Large intestine (tissue), 3 donors: ENCODE measurements around the gene HBB. TPM values are rescaled to one million over a fixed set of nuclear protein-coding genes. Genes with fewer than 3 reads are reported as not detected.
"Not testable (repeated sequence)": the region's sequence is repeated elsewhere in the genome, so short reads cannot be mapped to it uniquely, and the experiment has no call there.

Source experiments
- DNase-seq, 2 donors: peaks; one replicate each; pipeline versions ENCODE4 v3.0.0 to v3.0.0-alpha.2; 2013
- H3K27ac ChIP-seq: one replicate; pipeline ENCODE4 v1.5.1; 2013; ENCODE audit warnings: low read length
- H3K27me3 ChIP-seq: 2 replicates; pipeline ENCODE4 v1.6.1; 2013; ENCODE audit warnings: low read length; ENCODE audit not compliant: control insufficient read depth, insufficient read depth
- H3K36me3 ChIP-seq: 2 replicates; pipeline ENCODE4 v1.6.1; 2013; ENCODE audit warnings: low read length; ENCODE audit not compliant: control insufficient read depth, insufficient read depth
- H3K4me1 ChIP-seq: one replicate; pipeline ENCODE4 v1.6.1; 2013; ENCODE audit warnings: low read length; ENCODE audit not compliant: control insufficient read depth, insufficient read depth
- H3K4me3 ChIP-seq: one replicate; pipeline ENCODE4 v1.5.1; 2013; ENCODE audit warnings: low read length
- H3K9me3 ChIP-seq: one replicate; pipeline ENCODE4 v1.6.1; 2013; ENCODE audit warnings: mild to moderate bottlenecking, low read depth, low read length, moderate library complexity; ENCODE audit not compliant: control insufficient read depth
- WGBS: methylation state at CpG from one replicate; pipeline ENCODE4 v1.1.5; 2013; ENCODE audit warnings: low lambda C conversion rate; ENCODE audit not compliant: insufficient coverage; 5-methylcytosine and 5-hydroxymethylcytosine counted together
- polyA plus RNA-seq: library from polyadenylated mRNA; unstranded; fragments of 120-200 nt; gene quantifications from one replicate; pipeline ENCODE4 v1.2.1, GENCODE V29; 2013

HBB gene
- polyA plus RNA-seq, 1 donor = 175 TPM

DNA sequence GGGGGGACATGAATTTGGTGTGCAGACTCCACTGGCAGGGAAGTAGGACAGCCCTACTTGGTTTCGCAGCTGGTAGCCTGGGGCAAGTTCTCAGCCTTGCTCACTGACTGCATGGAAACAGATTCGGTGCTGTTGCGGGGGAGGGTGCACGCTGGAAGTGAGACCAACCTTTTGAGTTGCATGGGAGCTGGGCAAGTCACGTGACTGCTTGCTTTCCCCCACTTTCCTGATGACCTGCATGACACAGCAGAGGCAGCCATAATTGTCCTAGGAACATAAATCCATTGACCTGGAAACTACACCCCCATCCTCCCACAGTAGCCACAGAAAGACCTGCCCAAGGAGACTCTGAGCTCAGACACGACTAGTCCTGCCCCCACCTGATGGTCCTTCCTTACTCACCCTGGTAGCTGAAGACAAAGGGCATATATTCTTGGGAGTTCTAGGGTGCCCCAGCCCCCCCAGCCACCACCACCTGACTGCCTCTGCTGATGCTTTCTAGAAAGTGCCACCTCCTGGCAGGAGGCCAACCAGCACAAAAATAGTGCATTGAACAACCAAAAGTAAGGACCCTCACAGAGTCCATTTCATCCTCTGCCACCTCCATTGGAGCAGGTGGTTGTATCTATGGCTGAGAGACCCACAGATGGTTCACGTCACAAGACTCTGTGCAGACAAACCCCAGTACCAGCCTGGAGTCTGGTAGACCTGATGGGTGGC lies 31.8 kb upstream of the HBB start:
- H3K9me3 ChIP-seq = no peaks in the 10 kb centered on the region
- no CpG with 5 or more reads among the region's 7 CpGs for WGBS

DNA sequence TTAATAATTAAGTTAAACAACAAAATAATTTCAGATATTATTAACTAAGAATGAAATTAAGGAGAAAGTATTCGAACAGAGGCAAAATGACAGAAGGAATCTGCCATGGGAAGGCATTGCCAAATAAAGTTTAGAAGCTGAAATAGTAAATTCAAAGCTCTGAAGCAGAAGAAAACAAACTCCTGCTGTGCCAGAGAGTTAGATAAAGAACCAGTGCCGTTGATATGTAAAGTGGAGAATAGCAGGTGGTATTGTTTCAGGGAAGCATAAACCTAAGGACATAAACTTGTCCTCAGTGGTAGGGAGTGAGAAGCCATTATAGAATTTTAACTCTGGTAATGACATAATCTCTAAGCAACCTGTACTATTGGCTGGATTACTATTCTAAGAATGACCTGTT lies 30.4 kb upstream of the HBB start:
- Histone ChIP-seq H3K9me3 (no peaks in the 10 kb centered on the region), H3K4me1 (no peaks in the 10 kb centered on the region), H3K27me3 (no peaks in the 10 kb centered on the region), H3K4me3 (no peak overlapping the region), H3K27ac (no peak overlapping the region), H3K36me3 (no peaks in the 10 kb centered on the region)
- DNase-seq = no peak
- WGBS = 20% methylated on average over 2 of the region's 2 CpGs

More for the DNA sequence above, 31.8 kb upstream of the HBB start:
- H3K27me3 ChIP-seq = no peaks in the 10 kb centered on the region
- no peak overlapping the region for H3K27ac ChIP-seq
- no peaks in the 10 kb centered on the region for H3K4me1 ChIP-seq
- H3K4me3 ChIP-seq = no peak overlapping the region
- DNase-seq = no peak
- H3K36me3 ChIP-seq = no peaks in the 10 kb centered on the region

DNA sequence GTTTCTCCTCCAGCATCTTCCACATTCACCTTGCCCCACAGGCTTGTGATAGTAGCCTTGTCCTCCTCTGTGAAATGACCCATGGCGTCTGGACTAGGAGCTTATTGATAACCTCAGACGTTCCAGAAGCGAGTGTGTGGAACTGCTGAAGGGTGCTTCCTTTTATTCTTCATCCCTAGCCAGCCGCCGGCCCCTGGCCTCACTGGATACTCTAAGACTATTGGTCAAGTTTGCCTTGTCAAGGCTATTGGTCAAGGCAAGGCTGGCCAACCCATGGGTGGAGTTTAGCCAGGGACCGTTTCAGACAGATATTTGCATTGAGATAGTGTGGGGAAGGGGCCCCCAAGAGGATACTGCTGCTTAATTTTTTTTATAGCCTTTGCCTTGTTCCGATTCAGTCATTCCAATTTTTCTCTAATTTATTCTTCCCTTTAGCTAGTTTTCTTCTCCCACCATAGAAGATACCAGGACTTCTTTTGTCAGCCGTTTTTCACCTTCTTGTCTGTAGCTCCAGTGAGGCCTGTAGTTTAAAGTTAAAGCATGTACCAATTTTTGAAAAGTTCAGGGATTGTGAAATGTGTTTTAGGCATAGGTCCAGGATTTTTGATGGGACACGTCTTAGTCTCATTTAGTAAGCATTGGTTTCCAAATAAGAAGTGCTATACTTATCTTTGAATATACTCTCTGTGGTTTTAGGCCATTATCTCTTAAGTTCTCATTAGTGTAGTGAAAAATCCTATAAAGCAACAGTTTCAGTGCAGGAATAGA lies 28.0 kb upstream of the HBB start, which contains the start of gene HBG2:
TSS of gene HBG2 (minus strand) at position 136 of the 768 bp plus-strand sequence. CDS start at position 83, 53 bp downstream.
- 93% methylated on average over 2 of the region's 9 CpGs for WGBS
- not testable (repeated sequence) for H3K4me1 ChIP-seq, H3K36me3 ChIP-seq, H3K4me3 ChIP-seq, H3K27me3 ChIP-seq, H3K27ac ChIP-seq, DNase-seq, H3K9me3 ChIP-seq

DNA sequence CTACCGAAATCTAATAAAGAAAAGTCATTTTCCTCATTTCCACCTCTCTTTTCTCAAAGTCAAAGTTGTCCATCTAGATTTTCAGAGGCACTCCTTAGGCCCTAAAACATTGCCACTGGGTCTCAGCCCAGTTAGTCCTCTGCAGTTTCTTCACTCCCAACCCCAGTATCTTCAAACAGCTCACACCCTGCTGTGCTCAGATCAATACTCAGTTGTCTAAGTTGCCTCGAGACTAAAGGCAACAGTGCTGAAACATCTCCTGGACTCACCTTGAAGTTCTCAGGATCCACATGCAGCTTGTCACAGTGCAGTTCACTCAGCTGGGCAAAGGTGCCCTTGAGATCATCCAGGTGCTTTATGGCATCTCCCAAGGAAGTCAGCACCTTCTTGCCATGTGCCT lies 27.2 kb upstream of the HBB start:
- 100% methylated on average over 1 of the region's 2 CpGs for WGBS
- H3K4me3 ChIP-seq, H3K9me3 ChIP-seq, H3K27me3 ChIP-seq, H3K4me1 ChIP-seq, H3K36me3 ChIP-seq, DNase-seq, H3K27ac ChIP-seq: not testable (repeated sequence)

DNA sequence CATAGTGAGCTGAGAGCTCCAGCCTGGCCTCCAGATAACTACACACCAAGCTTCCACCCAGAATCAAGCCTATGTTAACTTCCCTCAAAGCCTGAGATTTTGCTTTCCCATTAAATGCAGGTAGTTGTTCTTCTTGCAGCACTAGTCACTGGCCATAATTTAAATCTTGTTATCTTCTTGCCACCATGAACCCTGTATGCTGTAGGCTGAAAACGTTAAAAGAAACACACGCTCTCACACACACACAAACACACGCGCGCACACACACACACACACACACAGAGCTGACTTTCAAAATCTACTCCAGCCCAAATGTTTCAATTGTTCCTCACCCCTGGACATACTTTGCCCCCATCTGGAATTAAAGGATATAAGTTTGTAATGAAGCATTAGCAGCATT lies 26.6 kb upstream of the HBB start:
- no CpG with 5 or more reads among the region's 5 CpGs for WGBS
- H3K27me3 ChIP-seq = not testable (repeated sequence)

DNA sequence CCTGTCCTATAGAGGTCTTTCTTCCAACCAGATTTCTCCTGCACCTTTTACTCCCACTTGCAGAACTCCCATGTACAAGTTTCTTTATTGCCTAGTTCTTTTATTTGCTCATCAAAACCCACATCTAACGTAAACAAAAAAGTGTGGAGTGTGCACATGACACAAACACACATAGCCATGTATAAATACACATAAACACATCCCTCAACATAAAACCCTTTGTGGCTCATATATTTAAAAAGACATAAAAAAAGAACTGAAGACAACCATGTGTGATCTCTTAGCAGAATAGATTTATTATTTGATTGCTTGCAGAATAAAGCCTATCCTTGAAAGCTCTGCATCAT lies 26.0 kb upstream of the HBB start:
- no CpG with 5 or more reads among the region's 1 CpG for WGBS
- H3K9me3 ChIP-seq = no peaks in the 10 kb centered on the region
- no peaks in the 10 kb centered on the region for H3K27me3 ChIP-seq
- H3K4me3 ChIP-seq = no peak overlapping the region
- no peak for DNase-seq
- H3K27ac ChIP-seq = no peak overlapping the region
- no peaks in the 10 kb centered on the region for H3K4me1 ChIP-seq
- H3K36me3 ChIP-seq = no peaks in the 10 kb centered on the region

More for the DNA sequence above, 26.6 kb upstream of the HBB start:
- H3K9me3 ChIP-seq, H3K4me1 ChIP-seq, DNase-seq, H3K36me3 ChIP-seq, H3K27ac ChIP-seq, H3K4me3 ChIP-seq: not testable (repeated sequence)

DNA sequence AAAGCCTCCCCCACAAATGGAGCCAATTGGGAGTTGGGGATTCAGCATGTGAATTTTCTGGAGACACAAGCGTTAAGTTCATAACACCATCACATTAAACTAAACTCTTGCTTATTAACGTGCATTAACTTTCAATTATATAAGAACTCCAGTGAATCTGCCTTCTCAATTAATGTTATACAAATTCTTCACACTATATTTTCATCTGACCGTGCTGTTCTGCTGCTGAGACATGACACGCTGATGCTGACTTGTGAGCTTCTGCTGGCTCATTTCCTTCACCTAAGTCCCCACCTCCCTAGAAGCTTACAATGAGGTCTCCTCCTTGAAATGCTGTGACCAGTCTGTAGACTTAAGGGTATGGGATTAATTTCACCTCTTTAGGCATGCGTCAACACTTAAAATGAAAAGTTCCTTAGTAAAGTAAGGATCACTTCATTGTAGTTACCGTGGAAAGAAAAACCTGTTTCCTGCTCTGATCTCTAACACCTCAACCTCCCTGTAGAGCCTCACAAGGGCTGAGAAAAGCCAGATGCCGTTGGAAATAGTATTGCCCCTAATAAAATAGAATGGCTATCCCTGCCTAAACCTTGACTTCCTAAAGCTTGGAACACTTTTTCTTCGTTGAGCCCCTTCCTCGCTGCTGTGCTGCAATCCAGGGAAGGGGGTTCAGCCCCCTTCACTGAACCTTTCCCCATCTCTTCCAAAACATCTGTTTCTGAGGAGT lies 25.5 kb upstream of the HBB start:
- Histone ChIP-seq H3K4me3 (no peak overlapping the region), H3K27ac (no peak overlapping the region), H3K4me1 (no peaks in the 10 kb centered on the region), H3K27me3 (no peaks in the 10 kb centered on the region), H3K36me3 (no peaks in the 10 kb centered on the region), H3K9me3 (no peaks in the 10 kb centered on the region)
- DNase-seq = no peak
- 47% methylated on average over 3 of the region's 9 CpGs for WGBS

DNA sequence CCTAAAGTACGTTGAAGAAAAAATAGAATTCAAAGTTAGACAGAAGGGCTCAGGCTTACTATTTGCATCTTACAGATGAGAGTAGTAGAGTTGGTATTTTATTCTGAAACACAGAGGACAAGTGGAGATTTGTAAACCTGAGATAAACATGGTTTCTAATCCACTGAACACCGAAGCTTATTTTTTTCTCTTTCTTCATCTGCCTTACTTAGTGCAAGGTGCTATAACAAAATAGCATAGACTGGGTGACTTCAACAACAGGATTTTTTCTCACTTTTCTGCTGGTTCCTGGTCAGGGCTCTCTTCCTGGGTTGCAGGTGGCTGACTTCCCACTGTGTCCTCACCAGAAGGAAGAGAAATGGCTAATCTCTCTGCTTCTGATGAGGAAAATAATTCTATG lies 24.9 kb upstream of the HBB start:
- Histone ChIP-seq H3K9me3 (no peaks in the 10 kb centered on the region), H3K4me1 (no peaks in the 10 kb centered on the region), H3K27ac (no peak overlapping the region), H3K36me3 (no peaks in the 10 kb centered on the region), H3K27me3 (no peaks in the 10 kb centered on the region), H3K4me3 (no peak overlapping the region)
- no peak for DNase-seq
- no CpG with 5 or more reads among the region's 2 CpGs for WGBS

DNA sequence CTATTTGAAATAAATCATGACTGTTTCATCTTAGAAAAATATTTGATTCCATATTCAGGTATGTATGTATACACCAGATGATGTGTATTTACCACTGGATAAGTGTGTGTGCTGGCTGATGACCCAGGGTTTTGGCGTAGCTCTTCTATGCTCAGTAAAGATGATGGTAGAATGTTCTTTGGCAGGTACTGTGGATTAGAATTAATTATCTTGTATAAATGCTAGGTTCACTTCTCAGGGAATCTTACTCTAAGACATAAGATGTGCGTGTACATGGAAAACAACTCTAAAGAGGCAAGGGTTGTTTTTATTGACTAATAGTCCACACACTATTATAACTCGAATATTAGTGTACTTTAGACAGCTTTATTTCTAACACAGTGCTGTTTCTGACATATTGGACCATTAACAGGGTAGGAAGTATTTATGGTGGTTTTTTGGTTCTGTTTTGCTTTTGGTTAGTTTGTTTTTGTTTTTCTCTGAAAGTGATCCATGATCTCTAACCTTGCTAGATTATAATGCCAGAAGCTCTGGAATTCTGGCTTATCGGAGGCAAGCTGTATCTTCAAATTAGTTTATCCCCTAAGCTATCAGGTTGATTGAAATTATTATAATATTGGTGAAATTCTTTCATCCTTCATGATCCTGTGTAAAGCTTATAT lies 23.8 kb upstream of the HBB start:
- DNase-seq = no peak
- Histone ChIP-seq H3K27ac (no peak overlapping the region), H3K9me3 (no peaks in the 10 kb centered on the region), H3K4me3 (no peak overlapping the region), H3K36me3 (no peaks in the 10 kb centered on the region), H3K27me3 (no peaks in the 10 kb centered on the region), H3K4me1 (no peaks in the 10 kb centered on the region)
- 94% methylated on average over 2 of the region's 4 CpGs for WGBS

DNA sequence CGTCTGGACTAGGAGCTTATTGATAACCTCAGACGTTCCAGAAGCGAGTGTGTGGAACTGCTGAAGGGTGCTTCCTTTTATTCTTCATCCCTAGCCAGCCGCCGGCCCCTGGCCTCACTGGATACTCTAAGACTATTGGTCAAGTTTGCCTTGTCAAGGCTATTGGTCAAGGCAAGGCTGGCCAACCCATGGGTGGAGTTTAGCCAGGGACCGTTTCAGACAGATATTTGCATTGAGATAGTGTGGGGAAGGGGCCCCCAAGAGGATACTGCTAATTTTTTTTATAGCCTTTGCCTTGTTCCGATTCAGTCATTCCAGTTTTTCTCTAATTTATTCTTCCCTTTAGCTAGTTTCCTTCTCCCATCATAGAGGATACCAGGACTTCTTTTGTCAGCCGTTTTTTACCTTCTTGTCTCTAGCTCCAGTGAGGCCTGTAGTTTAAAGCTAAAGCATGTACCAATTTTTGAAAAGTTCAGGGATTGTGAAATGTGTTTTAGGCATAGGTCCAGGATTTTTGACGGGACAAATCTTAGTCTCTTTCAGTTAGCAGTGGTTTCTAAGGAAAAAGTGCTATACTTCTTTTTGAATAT lies 23.0 kb upstream of the HBB start, which contains the start of gene HBG1:
TSS of gene HBG1 (minus strand) at position 51 of the 590 bp plus-strand sequence. CDS start 53 bp downstream, outside the sequence.
- not testable (repeated sequence) for H3K4me3 ChIP-seq, H3K27ac ChIP-seq, DNase-seq, H3K27me3 ChIP-seq, H3K9me3 ChIP-seq, H3K4me1 ChIP-seq, H3K36me3 ChIP-seq
- WGBS = 94% methylated on average over 2 of the region's 9 CpGs
